K562 (cell line): ENCODE data around the gene KISS1R. TPM values are rescaled to one million over a fixed set of nuclear protein-coding genes. Genes with fewer than 3 reads are reported as not detected.

ENCODE experiments used
- ATAC-seq: fragments of 200-7000 bp; cut with Tn5 transposase; 3 replicates; pipeline ENCODE4 v1.9.1; 2020; ENCODE audit warnings: moderate library complexity
- BruUV-seq: library from RNA; stranded (reverse); fragments of 400-500 nt; replicated peaks from 2 replicates; lab custom pipeline; 2021; lab: Mats Ljungman, UMichigan
- CTCF ChIA-PET: fragments of 300-600 bp; formaldehyde crosslinking; extraction: SDS; loops from one replicate; lab custom pipeline; 2021; ENCODE audit warnings: low intra/inter-chr PET ratio; lab: Yijun Ruan, JAX
- POLR2A ChIA-PET: fragments of 300-600, 350-650 bp; sonication (Branson Sonifier 250); formaldehyde crosslinking; extraction: SDS; loops from one replicate; lab custom pipeline; 2021; ENCODE audit warnings: antibody characterized with exemption, inconsistent platforms; lab: Yijun Ruan, JAX
- DNase-seq, 4 experiments: peaks; one replicate each; pipeline versions ENCODE4 v3.0.0 to v3.0.0-alpha.2; 2011 to 2018; ENCODE audit warnings: low spot score in 3 of 4, mixed read lengths in 3 of 4; ENCODE audit errors: extremely low read depth in 1 of 4
- FAIRE-seq: peaks from 2 replicates; lab custom pipeline; 2011; peaks lifted over from hg19 to GRCh38; lab: Jason Lieb, UNC
- H2AFZ ChIP-seq: 2 replicates; pipeline ENCODE4 v1.6.0; 2011; ENCODE audit warnings: low read depth, low read length, control low read depth, inconsistent platforms
- H3K27ac ChIP-seq: fragments of 200-600 bp; 3 replicates; pipeline ENCODE4 v1.8.0; 2011; ENCODE audit warnings: low read depth, mild to moderate bottlenecking, control low read depth, inconsistent platforms, low read length, moderate library complexity, mixed read lengths; ENCODE audit errors: extremely low read depth
- H3K27me3 ChIP-seq, 2 experiments: fragments of 300-600 bp in 1 of 2; 2 replicates in 1 of 2; 3 replicates in 1 of 2; pipeline versions ENCODE4 v1.6.0 to v1.8.0; 2011; ENCODE audit warnings: inconsistent platforms in 2 of 2, low read length in 2 of 2, mild to moderate bottlenecking in 1 of 2, mixed read lengths in 1 of 2, moderate library complexity in 1 of 2; ENCODE audit not compliant: control insufficient read depth in 2 of 2, insufficient read depth in 2 of 2
- H3K36me3 ChIP-seq: fragments of 300-600 bp; 3 replicates; pipeline ENCODE4 v1.8.0; 2011; ENCODE audit warnings: mild to moderate bottlenecking, low read length, inconsistent platforms; ENCODE audit not compliant: control insufficient read depth, insufficient read depth
- H3K4me1 ChIP-seq, 2 experiments: fragments of 200-600 bp in 1 of 2; replicated peaks in 1 of 2; 2 replicates in 1 of 2; 3 replicates in 1 of 2; pipeline versions ENCODE4 v1.5.1 to v1.8.0; 2011; ENCODE audit warnings: inconsistent platforms in 2 of 2, low read length in 2 of 2, mild to moderate bottlenecking in 1 of 2, mixed read lengths in 1 of 2, moderate library complexity in 1 of 2; ENCODE audit not compliant: control insufficient read depth in 2 of 2, insufficient read depth in 2 of 2
- H3K4me2 ChIP-seq: 2 replicates; pipeline ENCODE4 v1.6.1; 2011; ENCODE audit warnings: low read length, control low read depth, inconsistent platforms, mixed read lengths; ENCODE audit not compliant: insufficient read depth
- H3K4me3 ChIP-seq: fragments of 200-600 bp; sonication (generic), shearing (Covaris generic); 2 replicates; pipeline ENCODE4 v1.5.1; 2016; ENCODE audit warnings: control low read depth, inconsistent platforms
- H3K79me2 ChIP-seq: fragments of 200-600 bp; 3 replicates; pipeline ENCODE4 v1.8.0; 2011; ENCODE audit warnings: low read length, inconsistent platforms; ENCODE audit not compliant: control insufficient read depth, insufficient read depth
- H3K9ac ChIP-seq, 2 experiments: 2 replicates each; pipeline versions ENCODE4 v1.6.0 to v1.6.1; 2011; ENCODE audit warnings: low read depth in 2 of 2, low read length in 2 of 2, control low read depth in 1 of 2, inconsistent platforms in 1 of 2, mild to moderate bottlenecking in 1 of 2, mixed read lengths in 1 of 2; ENCODE audit not compliant: insufficient read depth in 1 of 2
- H3K9me1 ChIP-seq: one replicate; pipeline ENCODE4 v1.6.0; 2011; ENCODE audit warnings: inconsistent platforms, mild to moderate bottlenecking, low read length, moderate library complexity; ENCODE audit not compliant: control insufficient read depth, insufficient read depth
- H3K9me3 ChIP-seq: replicated peaks from 2 replicates; pipeline ENCODE4 v1.5.1; 2011; ENCODE audit warnings: low read depth, low read length, inconsistent platforms; ENCODE audit not compliant: control insufficient read depth, insufficient read depth
- H4K20me1 ChIP-seq: replicated peaks from 2 replicates; pipeline ENCODE4 v1.6.1; 2011; ENCODE audit warnings: low read length, inconsistent platforms, mixed read lengths; ENCODE audit not compliant: control insufficient read depth, insufficient read depth
- CCNT2 ChIP-seq: IDR thresholded peaks from 2 replicates; pipeline ENCODE4 v1.6.1; 2011; ENCODE audit warnings: borderline replicate concordance, low read depth, mild to moderate bottlenecking, moderate library complexity, mixed read lengths, low read length; ENCODE audit not compliant: insufficient read length; ENCODE audit errors: extremely low read depth
- HMG20A ChIP-seq: fragments of 450-650 bp; formaldehyde crosslinking; conservative IDR thresholded peaks from 2 replicates; pipeline ENCODE4 v1.4.0; 2020; ENCODE audit warnings: mild to moderate bottlenecking, mixed read lengths
- NONO ChIP-seq, 2 experiments: fragments of 200-400 bp in 1 of 2; fragments of 450-650 bp in 1 of 2; formaldehyde crosslinking in 1 of 2; IDR thresholded peaks; 2 replicates each; pipeline ENCODE4 v1.6.1; 2017; ENCODE audit warnings: low read depth in 2 of 2, mild to moderate bottlenecking in 2 of 2, moderate library complexity in 2 of 2, low read length in 1 of 2
- PATZ1 ChIP-seq: fragments of 250-450 bp; sonication (Bioruptor Pico); IDR thresholded peaks from 2 replicates; pipeline ENCODE4 v1.5.0; 2020; ENCODE audit warnings: mild to moderate bottlenecking, borderline replicate concordance
- PHB2 ChIP-seq: fragments of 450-650 bp; IDR thresholded peaks from 2 replicates; pipeline ENCODE4 v1.6.1; 2017; ENCODE audit warnings: low read depth
- POLR2G ChIP-seq: fragments of 200-400 bp; formaldehyde crosslinking; IDR thresholded peaks from 2 replicates; pipeline ENCODE4 v1.6.1; 2017; ENCODE audit warnings: low read depth, mild to moderate bottlenecking, antibody characterized with exemption, low read length, moderate library complexity
- RBFOX2 ChIP-seq: fragments of 200-400 bp; formaldehyde crosslinking; IDR thresholded peaks from 2 replicates; pipeline ENCODE4 v1.6.1; 2017; ENCODE audit warnings: low read depth, mild to moderate bottlenecking, low read length, moderate library complexity
- ZFP1 ChIP-seq: fragments of 450-650 bp; formaldehyde crosslinking; IDR thresholded peaks from 2 replicates; pipeline ENCODE4 v1.4.0; 2020; ENCODE audit warnings: mild to moderate bottlenecking, mixed read lengths
- ZZZ3 ChIP-seq: fragments of 450-650 bp; IDR thresholded peaks from 2 replicates; pipeline ENCODE4 v1.6.1; 2016; ENCODE audit warnings: antibody characterized with exemption, mild to moderate bottlenecking, moderate library complexity
- WGBS: fragments of 100-300 bp; shearing (Covaris generic); methylation state at CpG from one replicate; pipeline ENCODE4 v1.1.6; 2016; ENCODE audit warnings: low coverage, mixed read lengths; ENCODE audit not compliant: insufficient coverage; ENCODE audit errors: missing lambda C conversion rate; 5-methylcytosine and 5-hydroxymethylcytosine counted together
- in situ Hi-C: fragments of 300-500 bp; cut with MboI; formaldehyde crosslinking; loops from 4 replicates; pipeline ENCODE4 v1.15.0; 2018; ENCODE audit warnings: inconsistent platforms, mixed read lengths
- intact Hi-C: fragments of 100-400 bp; cut with micrococcal nuclease; formaldehyde crosslinking; loops from 2 replicates; pipeline ENCODE4 v1.14.2; 2022
- polyA plus RNA-seq, 8 experiments: library from polyadenylated mRNA; depleted of rRNA in 4 of 8; stranded (reverse) in 5 of 8; unstranded in 3 of 8; fragments of >200 nt; fragmentation: Nextera tagmentation in 2 of 8; fragmentation: Illumina TruSeq in 1 of 8; extraction: Ambion mirVana in 2 of 8; extraction: Trizol in 1 of 8; gene quantifications; 2 replicates each; pipeline versions ENCODE4 v1.2.1 to v1.2.3, GENCODE V29; 2011 to 2014; ENCODE audit warnings: inconsistent platforms in 1 of 8, missing spikeins in 1 of 8
- total RNA-seq, 7 experiments: library from RNA; depleted of rRNA in 6 of 7; stranded (reverse); fragments of >200 nt in 6 of 7; fragmentation: Illumina TruSeq in 2 of 7; extraction: Trizol in 2 of 7; gene quantifications; 2 replicates each; pipeline versions ENCODE4 v1.2.1 to v1.2.3, GENCODE V29; 2011 to 2021; ENCODE audit warnings: low replicate concordance in 1 of 7

The KISS1R gene
- total and polyA plus RNA-seq, 9 of the 15 experiments (the other 6 are each of a cell fraction or from before 2014, with no cell fraction given), result 0.37 to 39.4 (median 2.0) TPM

- H3K9ac ChIP-seq, result no peak overlapping the region; a peak in 1 of 4 replicates
- H3K27me3 ChIP-seq, result no peaks in the 10 kb centered on the region
These were observed 32.5 kb upstream of the KISS1R start for GRCh38 chr19:884420-885211.

GRCh38 chr19:885536-886224 is 31.5 kb upstream of the KISS1R start:
- BruUV-seq, result no TSS peak
- DNase-seq (no peak), FAIRE-seq (no peak), ATAC-seq (no peak)
- ChIA-PET POLR2A (no interaction called here), CTCF (no interaction called here)
- Histone ChIP-seq H3K27me3 (no peaks in the 10 kb centered on the region), H4K20me1 (no peaks in the 10 kb centered on the region; the same call in none of the 2 replicates), H3K36me3 (peaks cover 92% of the 10 kb centered on the region), H3K9me3 (no peaks in the 10 kb centered on the region), H3K9ac (peak overlapping the region in 1 of 2 experiments; percentile 26; a peak in 1 of 4 replicates), H3K27ac (no peak overlapping the region), H3K79me2 (peaks cover 21% of the 10 kb centered on the region), H3K4me1 (peaks cover 5 to 67% of the 10 kb centered on the region in 2 experiments; a peak in 4 of 5 replicates), H2AFZ (no peak overlapping the region), H3K4me2 (no peak overlapping the region), H3K4me3 (no peak overlapping the region), H3K9me1 (no peaks in the 10 kb centered on the region)
- intact Hi-C loops (no loop called here), in situ Hi-C loops (no loop called here)
- WGBS, result 98% methylated on average over 16 of the region's 64 CpGs
- TF ChIP-seq HMG20A (CRISPR knock-in tag) (no peak), PHB2 (no peak), ZZZ3 (no peak), PATZ1 (CRISPR knock-in tag) (no peak), NONO (IDR thresholded peaks at IDR 0.05; ENCODE audit: low read depth in 2 of 2, low read length in 1 of 2) (no peak), CCNT2 (peak; percentile 13)

More at GRCh38 chr19:884420-885211, 32.5 kb upstream of the KISS1R start:
- WGBS, result 96% methylated on average over 34 of the region's 51 CpGs
- DNase-seq (no peak), FAIRE-seq (no peak), ATAC-seq (no peak)
- peaks cover 5 to 67% of the 10 kb centered on the region in 2 experiments; a peak in 4 of 5 replicates for H3K4me1 ChIP-seq
- no peak overlapping the region for H2AFZ ChIP-seq
- intact Hi-C loops (no loop called here), in situ Hi-C loops (no loop called here)
- H3K4me3 ChIP-seq, result no peak overlapping the region
- H4K20me1 ChIP-seq, result no peaks in the 10 kb centered on the region; the same call in none of the 2 replicates
- peaks cover 15% of the 10 kb centered on the region for H3K79me2 ChIP-seq
- no peaks in the 10 kb centered on the region for H3K9me1 ChIP-seq
- no peaks in the 10 kb centered on the region for H3K9me3 ChIP-seq
- ChIA-PET CTCF (no interaction called here), POLR2A (no interaction called here)
- TF ChIP-seq RBFOX2 (peak; percentile 47; the same call in 1 of the 2 replicates), ZFP1 (CRISPR knock-in tag) (no peak), POLR2G (peak; percentile 67)
- H3K27ac ChIP-seq, result no peak overlapping the region
- no peak overlapping the region for H3K4me2 ChIP-seq
- no TSS peak for BruUV-seq
- peaks cover 81% of the 10 kb centered on the region for H3K36me3 ChIP-seq
